Left ventricle myocardium inferior (tissue), 1 donor: ENCODE measurements around the gene GAL3ST3. TPM values are rescaled to one million over a fixed set of nuclear protein-coding genes. Genes with fewer than 3 reads are reported as not detected.

Source experiments
- DNase-seq: peaks from one replicate; pipeline ENCODE4 v3.0.0-alpha.2; 2020
- H3K27ac ChIP-seq: fragments of 200-600 bp; replicated peaks from 2 replicates; pipeline ENCODE4 v1.8.0; 2021
- H3K27me3 ChIP-seq: fragments of 200-600 bp; 2 replicates; pipeline ENCODE4 v1.8.0; 2021; ENCODE audit warnings: low read depth
- H3K36me3 ChIP-seq: fragments of 200-600 bp; 2 replicates; pipeline ENCODE4 v1.8.0; 2021
- H3K4me1 ChIP-seq: fragments of 200-600 bp; 2 replicates; pipeline ENCODE4 v1.8.0; 2021
- H3K4me3 ChIP-seq: fragments of 200-600 bp; 2 replicates; pipeline ENCODE4 v1.8.0; 2021; ENCODE audit warnings: mild to moderate bottlenecking, moderate library complexity
- H3K9me3 ChIP-seq: fragments of 200-600 bp; replicated peaks from 2 replicates; pipeline ENCODE4 v1.8.0; 2021
- CTCF ChIP-seq: fragments of 200-600 bp; IDR thresholded peaks from 2 replicates; pipeline ENCODE4 v1.8.0; 2021; ENCODE audit warnings: antibody characterized with exemption, mild to moderate bottlenecking, borderline replicate concordance
- intact Hi-C: fragments of 100-400 bp; cut with micrococcal nuclease; formaldehyde crosslinking; loops from one replicate; pipeline ENCODE4 v1.11.0; 2022
- total RNA-seq: library from RNA; stranded (reverse); fragmentation: NEBNext Ultra II Directional; extraction: Animal tissue kit (Norgen Biotek cat#: 25700); gene quantifications from one replicate; pipeline ENCODE4 v1.2.1, GENCODE V29; 2021
- donor health status: DM: no; HTN: yes; CAD: no; lungs with severe emphysema.

The GAL3ST3 gene
- total RNA-seq, 1 donor from 2014 or later: 1.3 TPM

GRCh38 chr11:66008095-66008467 lies 40.9 kb downstream of the GAL3ST3 start:
- no peak for DNase-seq
- H3K27ac ChIP-seq: no peak overlapping the region
- H3K4me1 ChIP-seq: peaks cover 18% of the 10 kb centered on the region
- no peak overlapping the region for H3K4me3 ChIP-seq
- intact Hi-C loops: no loop called here
- no peaks in the 10 kb centered on the region for H3K9me3 ChIP-seq
- peaks cover 26% of the 10 kb centered on the region for H3K36me3 ChIP-seq
- TF ChIP-seq CTCF: no peak
- H3K27me3 ChIP-seq: peaks cover 19% of the 10 kb centered on the region

GRCh38 chr11:66007201-66007634 lies 41.7 kb downstream of the GAL3ST3 start:
- TF ChIP-seq CTCF: no peak
- Histone ChIP-seq H3K27me3 (peaks cover 10% of the 10 kb centered on the region), H3K36me3 (peaks cover 26% of the 10 kb centered on the region), H3K4me3 (no peak overlapping the region), H3K27ac (no peak overlapping the region), H3K4me1 (peaks cover 23% of the 10 kb centered on the region), H3K9me3 (no peaks in the 10 kb centered on the region)
- intact Hi-C loops: no loop called here
- no peak for DNase-seq

- Histone ChIP-seq H3K36me3 (peaks cover 26% of the 10 kb centered on the region), H3K27me3 (peaks cover 7% of the 10 kb centered on the region), H3K9me3 (no peaks in the 10 kb centered on the region), H3K4me3 (no peak overlapping the region), H3K4me1 (peaks cover 20% of the 10 kb centered on the region), H3K27ac (no peak overlapping the region)
- no peak for DNase-seq
- no peak for TF ChIP-seq CTCF
- intact Hi-C loops: no loop called here
Measured at GRCh38 chr11:66006891-66007176, 42.1 kb downstream of the GAL3ST3 start.

GRCh38 chr11:66006134-66006890 lies 42.6 kb downstream of the GAL3ST3 start:
- Histone ChIP-seq H3K4me1 (peaks cover 23% of the 10 kb centered on the region), H3K27ac (no peak overlapping the region), H3K36me3 (peaks cover 26% of the 10 kb centered on the region), H3K4me3 (no peak overlapping the region), H3K27me3 (peaks cover 1% of the 10 kb centered on the region), H3K9me3 (no peaks in the 10 kb centered on the region)
- no peak for TF ChIP-seq CTCF
- intact Hi-C loops: no loop called here
- no peak for DNase-seq

- intact Hi-C loops: no loop called here
- TF ChIP-seq CTCF: no peak
- H3K4me3 ChIP-seq: no peak overlapping the region
- H3K27me3 ChIP-seq: no peaks in the 10 kb centered on the region
- H3K4me1 ChIP-seq: peaks cover 43% of the 10 kb centered on the region
- H3K9me3 ChIP-seq: no peaks in the 10 kb centered on the region
- H3K36me3 ChIP-seq: peaks cover 38% of the 10 kb centered on the region
- DNase-seq: no peak
- peak overlapping the region; percentile 1 for H3K27ac ChIP-seq
Measured at GRCh38 chr11:66004186-66004585, 44.8 kb downstream of the GAL3ST3 start.
